GM04504 (cell line): Measurements from ENCODE around the gene SP5.
"Not testable (repeated sequence)": the region's sequence is repeated elsewhere in the genome, so short reads cannot be mapped to it uniquely, and the experiment has no call there.

Source experiments
- DNase-seq: peaks from one replicate; pipeline ENCODE4 v3.0.0-alpha.2; 2012; ENCODE audit warnings: low read depth

The SP5 gene

GRCh38 chr2:170711196-170711773 lies 3.9 kb upstream of the SP5 start:
- no peak for DNase-seq

DNA sequence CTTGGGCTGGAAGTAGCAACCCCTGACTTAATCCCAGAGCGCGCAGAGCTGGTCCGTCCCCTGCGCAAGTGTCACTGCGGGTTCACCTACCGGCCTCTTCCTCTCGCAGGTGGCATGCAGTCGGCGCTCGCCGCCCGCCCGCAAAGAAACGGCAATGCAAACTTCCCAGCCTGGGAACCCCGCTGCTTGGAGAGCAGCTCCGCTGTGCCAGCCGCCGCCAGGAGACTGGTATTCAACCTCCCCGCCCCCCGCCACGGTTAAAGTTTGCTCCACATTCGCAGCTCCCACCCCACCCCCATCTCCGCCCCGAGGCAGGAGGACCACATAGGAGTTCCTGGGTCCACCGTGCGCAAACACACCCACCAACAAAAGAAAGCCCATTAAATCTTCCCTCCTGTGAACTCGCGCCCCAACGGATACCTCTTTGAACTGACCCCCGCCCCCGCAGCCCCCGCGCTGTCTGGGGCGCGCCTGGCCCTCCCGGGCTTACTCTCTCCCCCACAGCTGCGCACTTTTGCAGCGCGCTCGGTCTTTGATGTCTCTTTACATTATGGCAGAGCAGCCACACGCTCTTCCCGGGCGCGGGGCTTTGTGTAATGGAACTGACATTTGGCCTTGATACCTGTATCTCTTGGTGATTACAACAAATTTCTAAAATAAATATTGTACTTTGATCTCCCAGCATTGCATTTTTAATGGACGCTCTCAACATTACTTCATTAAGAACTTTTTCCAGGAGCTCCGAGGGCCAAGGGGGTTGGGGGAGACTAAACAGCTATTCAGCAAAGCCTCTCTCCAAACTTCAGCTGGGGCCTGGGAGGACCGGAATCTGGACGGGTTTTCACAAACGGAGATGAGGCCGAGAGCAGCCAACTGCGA lies 3.1 kb upstream of the SP5 start:
- DNase-seq: no peak

DNA sequence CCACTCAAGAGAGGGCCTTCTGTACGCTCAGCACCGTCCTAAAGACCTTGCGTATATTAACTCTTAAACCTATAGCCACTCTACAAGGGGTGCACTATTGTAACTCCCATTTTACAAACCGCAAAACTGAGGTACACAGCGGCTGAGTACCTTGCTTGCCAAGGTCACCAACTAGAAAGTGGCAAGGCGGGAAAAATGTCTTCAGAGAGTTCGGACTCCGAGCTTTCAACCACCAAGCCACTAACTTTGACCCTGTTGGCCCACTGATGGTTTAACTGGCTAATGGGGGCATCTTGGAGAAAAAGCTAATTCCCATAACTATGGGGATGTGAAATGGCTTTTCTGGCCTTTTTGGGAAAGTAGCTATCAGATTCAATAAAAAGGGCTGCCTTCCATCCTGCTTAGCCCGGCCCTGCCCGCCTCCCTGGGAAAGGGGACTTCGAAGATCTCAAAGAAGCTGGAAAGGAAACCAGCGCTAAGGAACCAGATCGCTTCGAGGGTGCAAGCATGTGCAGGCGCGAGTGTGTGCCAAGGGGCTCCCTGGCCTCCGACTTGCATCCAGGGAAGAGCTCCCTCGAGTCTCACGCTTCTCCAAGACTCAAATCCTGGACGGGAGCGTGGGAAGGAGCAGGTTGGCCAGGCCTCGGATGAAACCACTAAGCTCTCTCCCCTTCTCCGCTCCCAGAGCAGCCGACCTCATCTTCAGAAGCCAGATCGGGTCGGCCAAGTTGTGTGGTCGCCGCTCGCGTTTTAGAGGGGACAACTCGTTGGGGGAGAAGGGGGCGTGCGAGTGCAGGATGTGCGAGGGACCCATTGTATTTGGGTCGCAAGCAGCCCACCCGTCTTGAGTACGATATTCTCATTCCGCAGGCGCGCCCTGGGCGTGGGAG lies 2.2 kb upstream of the SP5 start:
- DNase-seq: no peak

DNA sequence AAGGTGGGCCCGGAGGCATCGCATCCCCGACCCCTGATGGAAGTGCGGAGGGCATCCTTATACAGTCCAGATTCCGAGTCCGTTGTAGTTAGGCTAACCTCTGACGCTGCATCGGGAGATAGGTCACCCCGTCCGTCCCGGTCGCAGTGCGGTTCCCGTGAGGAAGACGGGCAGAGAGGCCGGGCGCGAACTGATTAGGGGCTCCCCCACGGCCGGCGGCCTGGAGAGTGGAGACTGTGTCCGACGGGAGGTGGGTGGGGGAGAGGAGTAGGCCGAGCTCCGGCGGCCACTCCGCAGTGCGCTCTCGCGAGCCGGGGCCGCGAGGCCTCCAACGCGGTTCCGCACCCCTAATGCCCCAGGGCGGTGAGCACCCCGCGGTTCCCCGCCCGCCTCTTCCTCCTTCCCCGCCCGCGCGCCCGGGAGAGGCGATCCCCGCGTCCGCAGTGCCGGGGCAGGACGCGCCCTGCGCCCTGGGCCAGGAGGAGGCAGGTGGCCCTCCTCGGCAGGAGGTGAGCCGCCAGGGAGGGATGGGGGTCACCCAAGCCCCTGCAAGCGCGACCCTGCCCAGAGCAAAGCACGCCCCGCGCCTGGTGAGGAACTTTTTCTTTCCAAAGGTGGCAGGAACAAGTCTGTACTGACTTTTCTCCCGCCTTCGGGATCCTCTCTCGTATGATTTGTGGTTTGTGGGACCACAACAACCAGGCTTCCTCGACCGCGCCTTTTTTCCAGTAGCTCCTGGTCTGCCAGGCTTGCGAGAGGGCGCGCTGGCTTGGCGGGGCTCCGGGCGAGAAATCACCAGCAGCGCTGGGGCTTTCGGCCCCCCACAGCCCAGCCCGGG lies 1.4 kb upstream of the SP5 start:
- no peak for DNase-seq

DNA sequence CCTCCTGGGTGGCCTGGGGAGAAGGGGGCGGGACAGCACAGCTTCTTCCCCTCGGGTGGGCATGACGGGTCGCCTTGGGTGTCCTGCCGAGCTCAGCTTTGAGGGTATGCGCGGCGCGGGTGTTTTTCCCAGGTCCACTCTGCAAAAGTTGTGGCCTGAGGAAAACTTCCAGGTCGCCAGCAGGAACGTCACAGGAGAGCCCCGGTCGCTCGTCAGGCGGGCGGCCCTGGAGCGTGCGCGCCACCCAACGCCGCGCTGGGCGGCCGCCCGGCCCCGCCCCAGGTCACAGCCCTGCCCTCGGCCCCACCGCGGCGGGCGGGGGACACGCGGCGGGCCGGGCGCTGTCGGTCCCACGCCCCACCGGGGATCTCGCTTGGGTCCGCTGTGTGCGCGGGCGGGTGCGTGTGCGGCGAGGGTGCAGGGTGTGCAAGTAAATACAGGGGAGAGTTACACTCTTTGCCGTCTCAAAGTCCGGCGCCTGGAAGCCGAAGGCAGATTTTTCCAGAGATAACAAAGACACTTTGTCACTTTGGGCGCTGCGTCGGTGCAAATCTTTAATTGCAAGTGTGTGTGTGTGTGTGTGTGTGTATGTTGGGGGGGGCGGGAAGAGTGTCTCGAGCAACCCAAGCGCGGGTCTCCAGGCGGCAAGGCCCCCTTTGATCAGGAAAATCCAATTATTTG lies 616 bp upstream of the SP5 start:
- no peak for DNase-seq

GRCh38 chr2:170715932-170716777 lies 1.0 kb downstream of the SP5 start:
- DNase-seq: no peak

DNA sequence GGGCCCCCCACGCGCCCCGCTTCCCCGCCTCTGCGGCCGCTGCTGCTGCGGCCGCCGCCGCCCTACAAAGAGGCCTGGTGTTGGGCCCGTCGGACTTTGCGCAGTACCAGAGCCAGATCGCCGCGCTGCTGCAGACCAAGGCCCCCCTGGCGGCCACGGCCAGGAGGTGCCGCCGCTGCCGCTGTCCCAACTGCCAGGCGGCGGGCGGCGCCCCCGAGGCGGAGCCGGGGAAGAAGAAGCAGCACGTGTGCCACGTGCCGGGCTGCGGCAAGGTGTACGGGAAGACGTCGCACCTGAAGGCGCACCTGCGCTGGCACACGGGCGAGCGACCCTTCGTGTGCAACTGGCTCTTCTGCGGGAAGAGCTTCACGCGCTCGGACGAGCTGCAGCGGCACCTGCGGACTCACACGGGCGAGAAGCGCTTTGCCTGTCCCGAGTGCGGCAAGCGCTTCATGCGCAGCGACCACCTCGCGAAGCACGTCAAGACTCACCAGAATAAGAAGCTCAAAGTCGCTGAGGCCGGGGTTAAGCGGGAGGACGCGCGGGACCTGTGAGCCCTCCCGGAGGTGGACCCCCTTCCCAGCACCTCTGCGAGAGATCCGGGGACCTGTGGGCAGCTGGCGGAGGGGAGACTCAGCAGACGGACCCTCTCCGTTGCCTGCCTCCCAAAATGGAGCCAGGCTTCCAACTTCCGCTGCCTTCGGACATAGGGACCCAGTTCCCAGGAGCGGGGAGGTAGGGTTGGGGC lies 1.9 kb downstream of the SP5 start:
- no peak for DNase-seq

DNA sequence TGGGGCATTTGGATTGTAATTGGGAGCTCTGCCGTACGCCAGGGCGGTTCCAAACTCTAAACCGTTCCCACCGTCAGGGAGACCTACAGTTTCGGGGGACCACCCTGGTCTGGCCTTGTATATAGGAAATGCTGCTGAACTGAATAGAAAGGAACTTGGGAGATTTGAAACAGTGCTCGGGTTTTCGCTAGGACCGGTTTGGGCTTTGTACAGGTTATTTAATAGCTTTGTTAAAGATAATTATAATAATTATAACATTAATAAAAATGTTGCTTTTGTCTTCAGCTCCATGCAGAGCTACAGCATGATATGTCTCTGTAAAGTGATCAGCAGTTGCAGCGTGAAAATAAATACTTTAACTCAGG lies 2.4 kb downstream of the SP5 start:
- DNase-seq: no peak

- no peak for DNase-seq
Observed at GRCh38 chr2:170717991-170718589, 3.0 kb downstream of the SP5 start.

DNA sequence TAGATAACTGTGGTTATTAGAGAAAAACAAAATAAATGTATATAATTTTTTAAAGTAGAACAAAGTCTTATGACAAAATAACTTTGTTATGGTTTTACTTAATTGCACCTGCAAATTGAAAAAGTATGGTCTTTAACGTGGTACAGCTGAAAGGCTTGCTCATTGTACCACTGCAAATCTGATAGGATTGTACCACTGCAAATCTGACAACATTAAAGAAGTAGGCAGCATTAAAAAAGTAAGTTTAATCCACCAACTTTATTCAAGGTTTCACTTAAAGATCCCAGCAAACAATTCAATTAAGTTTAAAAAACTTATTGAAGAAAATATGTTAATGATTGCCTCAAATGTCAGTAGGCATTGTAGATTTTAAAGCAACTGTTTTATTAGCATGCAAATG lies 4.7 kb downstream of the SP5 start:
- no peak for DNase-seq

GRCh38 chr2:170721678-170722077 lies 6.5 kb downstream of the SP5 start:
- DNase-seq: no peak

- no peak for DNase-seq
Observed at GRCh38 chr2:170722301-170722700, 7.2 kb downstream of the SP5 start.

GRCh38 chr2:170723446-170723958 lies 8.4 kb downstream of the SP5 start:
- no peak for DNase-seq

- DNase-seq: no peak
Observed at GRCh38 chr2:170733798-170734600, 18.9 kb downstream of the SP5 start.

DNA sequence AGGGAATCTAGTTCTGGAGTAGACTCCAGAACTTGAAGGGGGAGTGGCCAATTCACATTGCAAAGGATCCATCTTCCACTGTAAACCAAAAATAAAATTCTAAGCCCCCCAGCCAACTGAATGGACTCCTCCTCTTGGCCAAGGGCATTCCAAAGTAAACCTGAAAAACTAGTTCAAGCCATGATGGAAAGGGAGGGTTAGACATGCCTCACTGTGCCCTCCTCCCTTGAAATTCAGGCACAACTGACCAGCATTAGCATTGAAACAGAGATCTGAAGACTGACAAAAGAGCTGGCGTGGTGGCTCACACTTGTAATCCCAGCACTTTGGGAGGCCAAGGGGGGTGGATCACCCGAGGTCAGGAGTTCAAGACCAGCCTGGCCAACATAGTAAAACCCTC lies 19.5 kb downstream of the SP5 start:
- not testable (repeated sequence) for DNase-seq

DNA sequence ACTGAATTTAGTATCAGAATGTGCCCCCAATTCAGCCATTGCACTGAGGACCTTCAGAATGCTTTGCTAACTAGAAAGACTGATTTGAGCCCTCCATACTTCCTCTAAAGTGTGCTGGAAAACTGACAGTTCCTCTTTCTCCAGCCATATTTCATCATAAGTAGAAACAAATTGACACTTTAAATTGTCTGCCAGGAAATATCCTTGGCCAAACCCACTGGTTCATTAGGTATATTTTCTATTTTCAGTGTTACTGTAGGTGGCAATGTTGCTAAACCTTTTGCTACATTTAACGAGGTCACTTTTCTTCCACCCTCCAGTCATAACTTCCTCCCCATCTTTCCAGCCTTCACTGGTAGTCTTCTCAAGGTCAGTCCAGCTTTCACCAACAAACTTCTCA lies 21.5 kb downstream of the SP5 start:
- no peak for DNase-seq

GRCh38 chr2:170737406-170737805 lies 22.3 kb downstream of the SP5 start:
- no peak for DNase-seq

- DNase-seq: no peak
Observed at GRCh38 chr2:170737821-170738220, 22.7 kb downstream of the SP5 start.
